Right forelimb (tissue), 1 donor: ENCODE results near the gene ACAD11.

Source experiments
- DNase-seq: peaks from one replicate; pipeline ENCODE4 v3.0.0-alpha.2; 2018

ACAD11 gene

DNA sequence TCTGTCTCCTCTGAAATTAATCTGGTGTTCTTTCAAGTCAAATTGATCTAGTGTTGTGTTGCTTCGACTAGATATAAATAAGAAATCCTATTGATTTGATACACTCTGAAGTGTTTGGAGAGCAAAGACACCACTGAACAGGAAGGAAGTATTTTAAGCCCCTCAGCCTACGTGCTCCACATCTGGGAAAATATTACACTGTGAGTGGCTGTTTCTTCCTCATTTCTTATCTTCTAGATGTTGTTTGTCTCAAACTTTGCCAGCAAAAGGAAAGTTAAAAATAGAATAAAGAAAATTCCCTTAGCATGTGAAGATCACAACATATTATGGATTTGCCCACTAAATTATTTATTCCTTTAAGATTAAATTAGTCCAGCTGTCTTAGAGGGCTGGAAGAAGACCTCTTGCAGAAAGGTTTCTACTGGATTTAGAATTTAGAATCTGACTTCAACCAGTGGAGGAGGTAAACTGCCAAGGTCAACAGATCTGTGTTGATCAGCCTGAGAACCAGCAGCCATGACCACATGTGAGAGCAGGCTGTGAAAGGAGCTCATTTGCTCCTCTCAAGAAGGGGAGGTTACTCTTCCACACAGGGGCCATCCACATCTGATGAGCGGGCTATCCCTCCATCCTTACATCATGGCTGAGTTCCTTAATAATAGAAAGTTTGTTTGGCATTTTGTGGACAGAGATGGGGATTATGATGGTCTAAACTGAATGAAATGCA is 108.9 kb downstream of the ACAD11 start:
- DNase-seq, result no peak

DNA sequence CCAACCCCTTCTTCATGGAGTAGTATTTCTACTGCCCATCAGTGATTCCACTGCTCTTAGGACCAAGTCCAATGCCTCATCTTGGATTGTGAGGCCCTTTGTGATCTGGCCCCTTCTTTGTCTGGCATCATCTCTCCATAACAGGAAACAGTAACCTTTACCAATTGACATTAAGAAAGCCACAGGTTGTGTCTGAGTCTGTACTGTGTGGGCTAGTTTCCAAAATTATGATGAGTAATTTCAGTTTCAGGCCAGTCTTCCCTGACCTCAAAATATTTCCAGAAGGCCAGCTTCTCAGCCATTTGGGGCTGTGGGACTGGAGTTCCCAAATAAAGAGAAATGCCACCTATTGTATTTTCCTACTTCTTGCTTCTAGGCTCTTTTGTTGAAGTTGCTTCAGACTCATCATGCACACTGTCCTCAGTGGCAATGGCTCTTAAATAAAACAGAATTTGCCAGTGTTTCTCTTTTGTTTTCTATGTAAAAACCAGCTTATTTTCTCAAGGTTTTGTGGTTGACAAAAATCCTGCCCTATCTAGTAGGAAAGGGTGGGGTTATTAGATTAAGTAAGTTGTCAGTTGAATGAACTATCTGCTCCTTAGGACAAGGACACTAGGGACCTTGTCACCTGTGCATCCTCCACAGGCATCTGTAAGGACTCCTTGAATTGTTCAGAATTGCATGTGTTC is 109.6 kb downstream of the ACAD11 start:
- no peak for DNase-seq

DNA sequence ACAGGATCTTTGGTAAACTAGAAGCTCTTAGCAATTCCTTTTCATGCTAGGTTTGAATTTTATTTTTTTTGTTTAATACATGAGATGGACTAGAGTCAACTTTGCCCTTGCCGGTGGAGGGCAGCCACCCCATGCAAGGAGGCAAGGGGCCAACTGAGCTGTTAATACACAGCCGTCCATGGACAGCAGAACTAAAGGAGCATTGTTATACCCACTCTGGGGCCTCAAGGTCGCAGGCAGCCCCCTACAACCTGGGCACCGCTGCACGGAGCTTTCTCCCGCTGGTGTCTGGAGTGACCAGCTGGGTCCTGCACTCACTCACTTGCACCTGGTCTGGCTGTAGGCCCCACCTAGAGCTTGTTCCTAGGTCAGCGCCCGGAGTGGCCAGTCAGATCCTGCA is 110.4 kb downstream of the ACAD11 start:
- DNase-seq, result no peak

DNA sequence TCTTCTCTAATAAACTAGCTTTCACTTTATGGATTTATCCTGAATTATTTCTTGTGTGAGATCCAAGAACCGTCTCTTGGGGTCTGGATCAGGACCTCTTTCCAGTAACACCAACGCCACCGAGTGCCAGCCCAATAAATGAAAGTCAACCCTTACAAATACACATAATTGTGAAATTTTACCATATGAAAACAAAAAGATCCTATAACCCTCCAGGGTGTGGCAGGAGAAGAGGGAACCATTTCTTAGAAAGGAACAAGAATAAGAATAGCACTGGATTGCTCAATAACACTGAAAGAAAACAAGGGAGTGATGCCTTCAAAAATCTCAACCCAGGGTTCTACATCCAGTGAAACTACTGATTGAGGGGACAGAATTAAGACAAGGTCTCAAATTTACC is 114.1 kb downstream of the ACAD11 start:
- DNase-seq, result no peak

DNA sequence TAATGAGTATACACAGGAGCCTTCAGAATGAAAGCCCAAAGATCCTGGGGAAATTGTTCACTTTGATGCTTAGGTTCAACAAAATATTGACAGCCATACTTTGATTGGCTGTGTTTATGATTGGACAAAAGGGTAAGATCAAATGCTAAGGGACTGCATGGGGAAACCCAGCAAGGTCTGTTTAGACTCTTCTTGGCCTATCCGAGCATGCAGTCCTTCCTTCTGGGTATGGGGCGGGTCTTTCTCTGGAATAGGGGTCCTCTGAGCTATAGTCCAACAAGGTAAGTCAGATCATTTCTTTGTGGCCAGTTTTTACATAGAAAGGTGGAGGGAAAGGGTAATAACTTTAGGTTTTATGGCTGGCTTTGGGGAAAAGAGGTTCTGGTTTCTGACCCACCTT is 115.5 kb downstream of the ACAD11 start:
- no peak for DNase-seq

DNA sequence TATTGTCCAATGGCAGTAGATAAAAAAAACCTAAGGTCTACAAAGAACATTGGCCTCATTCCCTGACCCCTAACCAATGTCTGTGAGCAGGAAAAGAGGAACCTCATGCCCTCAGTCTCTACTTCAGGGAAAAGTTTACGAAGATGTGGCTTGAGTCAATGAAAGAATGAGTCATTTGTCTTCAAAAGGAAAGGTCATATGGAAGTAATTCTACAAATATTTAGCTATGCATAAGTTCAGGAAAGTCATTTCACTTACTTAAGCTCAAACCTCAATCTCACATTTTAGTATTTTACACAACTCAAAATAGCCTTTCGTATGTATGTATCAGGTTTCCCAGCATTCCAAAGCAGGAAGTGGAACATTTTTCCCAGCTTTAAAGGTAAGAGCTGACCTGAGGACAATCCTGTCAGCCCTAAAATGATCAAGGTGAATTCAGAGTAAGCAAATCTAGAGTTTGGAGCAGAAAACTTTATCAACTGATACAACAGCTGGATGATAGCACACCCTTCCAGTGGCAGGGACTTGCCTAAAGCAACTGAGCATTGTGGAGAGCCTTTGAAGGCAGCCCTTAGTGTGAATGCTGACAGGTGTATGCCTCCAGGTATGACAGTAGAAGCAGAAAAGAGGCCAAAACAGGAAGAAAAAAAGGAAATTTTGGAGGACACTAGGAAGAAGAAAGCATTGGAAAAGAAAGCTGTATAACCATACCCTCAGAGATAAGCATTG is 116.4 kb downstream of the ACAD11 start:
- DNase-seq, result no peak

DNA sequence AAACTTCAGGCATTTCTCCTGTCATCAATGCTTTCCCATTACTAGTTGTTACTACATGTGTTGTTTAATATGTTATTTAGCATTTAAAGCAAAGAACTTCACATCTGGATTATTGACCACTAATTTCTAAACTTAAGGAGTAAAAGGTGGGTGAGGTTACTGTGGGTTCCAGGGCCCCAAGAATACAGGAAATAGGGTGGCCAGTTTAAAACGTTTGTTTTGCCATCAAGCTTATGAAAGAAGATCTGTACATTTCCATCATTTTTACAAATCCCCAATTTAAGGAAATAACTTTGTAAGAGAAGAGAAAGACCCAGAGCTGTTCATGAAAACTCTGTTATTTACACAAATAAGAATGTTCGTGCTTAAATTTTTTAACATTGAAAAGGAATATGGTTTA is 117.0 kb downstream of the ACAD11 start:
- no peak for DNase-seq

DNA sequence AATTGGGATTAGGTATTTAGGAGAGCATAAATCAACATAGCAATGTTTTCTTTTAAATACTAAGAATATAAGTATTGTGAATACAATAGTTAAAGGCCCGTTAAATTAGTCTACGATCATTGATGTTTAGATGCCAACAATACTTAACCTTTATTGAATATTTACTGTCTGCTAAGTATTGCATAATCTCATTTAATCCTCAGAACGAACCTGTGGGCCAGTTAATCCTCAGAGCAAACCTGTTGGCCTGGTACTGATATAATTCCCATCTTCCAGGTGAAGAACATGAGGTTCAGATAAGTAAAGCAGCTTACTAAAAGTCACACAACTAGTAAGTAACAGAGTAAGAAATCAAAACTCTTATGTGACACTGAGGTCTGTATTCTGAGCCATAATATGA is 119.9 kb downstream of the ACAD11 start:
- DNase-seq, result no peak

DNA sequence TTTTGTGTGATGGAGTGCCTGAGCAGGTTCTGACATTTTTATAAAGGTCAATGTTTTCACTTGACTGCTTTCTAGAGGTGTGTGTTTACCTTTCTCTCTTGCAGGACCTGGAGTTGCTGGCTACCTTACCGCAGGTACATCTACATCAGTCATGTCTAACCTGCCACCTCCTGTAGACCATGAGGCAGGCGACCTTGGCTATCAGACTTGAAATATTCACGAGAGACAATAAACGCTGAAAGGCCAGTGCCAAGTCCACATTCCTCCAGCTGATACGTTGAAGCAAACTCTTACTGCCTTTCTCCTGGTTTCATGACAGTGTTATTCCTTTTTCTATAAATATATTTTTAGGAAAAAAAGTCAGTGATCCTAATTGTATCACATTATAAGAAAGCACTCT is 121.5 kb downstream of the ACAD11 start:
- no peak for DNase-seq

DNA sequence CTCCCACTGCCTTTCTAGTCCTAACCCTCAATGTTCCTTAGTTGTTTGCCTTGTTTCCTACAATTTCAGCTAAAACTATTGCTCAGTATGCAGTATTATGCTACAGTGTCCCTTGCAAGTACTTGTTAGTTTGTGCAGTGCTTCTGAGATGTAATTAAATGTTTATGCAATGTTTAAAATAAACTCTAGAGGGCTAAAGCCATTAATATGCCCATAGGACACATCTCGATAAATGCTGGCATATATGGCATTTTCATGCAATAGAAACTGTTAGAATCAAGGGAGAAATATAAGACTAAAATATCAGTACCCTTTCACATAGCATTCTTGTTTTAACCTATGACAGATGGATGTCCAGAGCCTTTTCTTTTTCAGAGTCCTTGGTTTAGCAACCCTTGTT is 122.3 kb downstream of the ACAD11 start:
- DNase-seq, result no peak

DNA sequence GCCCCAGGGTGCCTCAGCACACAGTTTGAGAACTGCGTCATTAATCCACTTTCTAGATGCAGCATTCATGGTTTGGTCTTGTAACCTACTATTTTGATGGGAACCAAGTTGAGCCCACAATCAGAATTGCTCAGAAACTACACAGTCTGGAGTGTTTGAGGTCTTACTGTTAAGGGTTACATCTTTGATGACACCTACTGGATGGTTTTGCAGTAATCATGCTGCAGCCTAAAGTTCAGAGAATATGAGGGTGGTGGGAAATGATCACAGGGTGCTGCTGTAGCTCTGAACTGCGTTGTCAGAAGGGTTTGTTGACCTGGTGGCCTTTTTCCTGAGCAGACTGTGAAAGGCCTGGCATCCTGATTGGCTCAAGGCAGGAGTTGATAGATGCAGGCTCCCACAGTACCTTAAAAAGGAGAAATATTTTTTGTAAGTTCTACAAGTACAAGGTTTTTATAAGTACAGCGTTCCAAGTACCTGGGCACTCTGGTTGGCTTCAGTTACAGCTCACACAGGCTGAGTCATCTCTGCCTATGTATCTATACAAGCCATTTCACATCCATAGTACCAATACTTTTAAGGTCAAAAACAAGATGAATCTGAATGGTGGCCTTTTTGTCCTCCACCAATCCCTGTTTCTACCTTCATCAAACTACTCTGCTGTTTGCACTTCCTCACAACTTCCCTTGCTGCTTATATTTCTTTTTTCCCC is 123.0 kb downstream of the ACAD11 start:
- DNase-seq, result no peak

DNA sequence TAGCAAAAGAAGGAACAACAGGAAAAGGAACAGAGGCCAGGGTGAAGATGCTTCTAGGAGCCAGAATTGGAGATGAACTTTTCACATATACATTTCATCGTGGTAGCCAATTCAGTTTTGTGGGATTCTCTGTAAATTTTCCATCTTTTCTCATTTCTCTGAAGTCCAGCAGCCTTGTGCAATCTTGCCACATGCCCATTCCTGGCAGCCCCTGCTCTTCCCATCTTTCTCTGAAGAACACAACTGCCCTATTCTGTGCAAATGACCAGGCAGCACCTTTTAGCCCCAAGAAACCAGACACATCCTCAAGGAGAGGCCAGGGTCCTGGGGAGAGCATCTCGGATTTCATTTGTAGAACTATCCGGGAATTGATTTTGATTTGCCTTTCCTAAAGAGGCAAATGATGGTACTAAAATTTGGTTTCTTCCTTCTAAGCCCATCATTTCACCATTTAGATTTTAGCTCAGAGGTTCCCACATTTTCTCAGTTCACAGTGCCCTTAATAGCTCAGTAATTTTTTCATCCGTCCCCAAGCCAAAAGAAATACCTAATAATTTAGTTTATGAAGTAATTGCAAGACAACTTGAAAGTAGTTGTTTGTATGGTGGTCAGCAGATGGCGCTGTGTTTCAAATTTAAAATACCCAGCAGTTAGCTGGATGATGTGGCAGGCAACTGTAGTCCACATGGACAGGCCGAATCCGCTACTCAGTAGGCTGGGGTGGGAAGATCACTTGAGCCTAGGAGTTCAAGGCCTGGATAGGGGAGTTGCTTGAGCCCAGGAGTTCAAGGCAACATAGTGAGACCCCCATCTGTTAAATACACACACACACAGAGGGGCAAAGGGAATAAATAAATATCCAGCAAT is 123.8 kb downstream of the ACAD11 start:
- peak; percentile 58 for DNase-seq

DNA sequence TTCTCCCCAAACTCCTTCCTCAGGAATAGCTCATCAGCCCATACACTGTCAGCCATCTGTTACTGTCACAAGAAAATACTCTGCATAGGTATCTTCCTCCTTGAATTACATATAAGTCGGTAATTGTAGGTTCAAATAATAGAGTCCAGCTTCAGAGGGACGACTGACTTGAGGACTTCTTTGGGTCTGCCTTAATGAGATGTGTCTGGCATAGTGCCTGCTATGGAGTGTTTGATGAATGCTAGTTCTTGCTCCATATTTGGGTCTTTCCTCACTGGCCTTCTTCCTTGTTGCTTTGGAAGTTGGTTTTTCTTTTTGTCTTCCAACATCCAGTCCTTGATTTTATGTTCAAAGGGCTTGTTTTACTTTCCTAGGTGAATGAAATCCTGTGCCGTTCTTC is 129.0 kb downstream of the ACAD11 start:
- no peak for DNase-seq

DNA sequence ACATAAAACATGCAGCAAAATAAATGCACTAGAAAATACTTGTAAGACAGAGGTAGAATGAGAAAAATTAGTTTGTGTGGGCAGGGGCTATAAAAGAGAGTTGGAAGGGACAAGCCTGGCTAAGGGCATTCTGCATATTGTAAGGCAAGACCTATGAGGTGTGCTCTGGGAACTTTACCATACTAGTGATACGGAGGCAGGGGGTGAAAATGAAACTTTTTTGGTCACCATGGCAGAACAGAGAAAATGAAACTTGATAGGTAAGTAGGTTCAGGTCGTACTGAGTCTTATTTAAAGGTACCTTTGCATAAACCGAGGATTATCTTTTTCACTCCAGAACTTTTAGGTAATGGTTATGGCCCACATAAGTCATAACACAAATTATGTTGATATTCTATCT is 137.3 kb downstream of the ACAD11 start:
- DNase-seq, result no peak

DNA sequence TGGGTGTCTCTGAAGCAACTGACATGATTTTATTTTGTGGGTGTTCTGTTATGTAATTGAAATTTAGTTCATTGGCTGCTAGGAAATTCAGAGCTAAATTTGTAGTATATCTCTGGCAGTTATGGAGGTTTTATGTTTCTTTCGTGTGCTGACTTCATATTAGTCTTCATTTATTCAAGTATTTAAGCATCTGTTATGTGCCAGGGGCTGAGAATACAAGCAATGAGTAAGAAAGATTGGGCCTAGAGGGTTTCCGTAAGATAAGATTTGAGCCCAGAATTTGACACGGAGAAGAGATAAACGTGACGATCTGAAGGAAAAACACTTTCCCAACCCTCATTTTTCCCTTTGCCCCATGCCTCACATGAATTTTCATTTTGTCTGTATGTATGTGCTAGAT is 137.7 kb downstream of the ACAD11 start:
- DNase-seq, result no peak

DNA sequence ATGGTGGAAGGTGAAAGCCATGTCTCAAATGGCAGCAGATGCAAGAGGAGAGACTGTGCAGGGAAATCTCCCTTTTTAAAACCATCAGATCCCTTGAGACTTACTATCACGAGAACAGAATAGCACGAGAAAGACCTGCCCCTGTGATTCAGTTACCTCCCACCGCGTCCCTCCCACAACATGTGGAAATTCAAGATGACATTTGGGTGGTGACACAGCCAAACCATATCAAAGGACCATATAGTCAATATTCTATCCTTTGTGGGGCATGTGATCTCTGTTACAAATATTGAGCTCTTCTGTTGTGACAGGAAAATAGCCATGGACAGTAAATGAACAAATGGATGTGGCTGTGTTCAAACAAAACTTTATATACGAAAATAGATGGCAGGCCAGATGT is 139.7 kb downstream of the ACAD11 start:
- no peak for DNase-seq

DNA sequence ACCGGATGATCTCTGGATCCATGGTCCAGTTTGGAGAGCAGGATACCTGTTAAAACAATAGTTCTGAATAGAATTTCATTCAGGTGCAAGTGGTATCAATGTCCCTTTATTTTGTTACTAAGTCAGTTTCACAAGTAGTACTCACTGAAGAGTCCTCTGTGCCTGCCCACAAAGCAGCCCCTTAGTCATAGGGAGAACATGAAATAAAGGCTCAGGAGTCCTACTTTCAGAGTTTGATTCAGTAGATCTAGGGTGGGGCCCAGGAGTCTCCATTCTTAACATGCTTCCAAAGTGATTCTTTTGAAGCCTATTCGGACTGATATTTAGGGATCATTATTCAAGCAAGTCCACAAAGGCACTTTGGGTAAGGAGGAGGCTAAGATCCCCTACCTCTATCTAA is 142.3 kb downstream of the ACAD11 start:
- DNase-seq, result no peak

DNA sequence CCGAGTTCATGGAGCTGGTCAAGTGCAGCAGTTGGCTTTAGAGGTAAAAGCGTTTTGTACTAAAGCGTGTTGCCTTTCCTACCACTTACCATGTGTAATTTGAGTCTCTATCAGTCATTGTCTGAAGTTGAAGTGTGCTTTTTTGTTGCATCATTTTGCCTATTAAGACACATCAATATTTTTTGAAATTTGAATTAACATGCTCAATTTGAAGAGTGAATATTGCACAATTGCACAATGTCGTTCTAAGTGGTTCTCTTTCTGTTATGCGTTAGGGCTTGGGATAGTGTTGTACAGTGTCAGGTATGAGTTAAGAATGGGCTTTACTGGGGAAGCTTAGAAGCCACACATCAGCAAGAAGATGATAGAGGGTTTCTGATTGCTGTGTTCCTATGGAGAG is 146.6 kb downstream of the ACAD11 start:
- no peak for DNase-seq

DNA sequence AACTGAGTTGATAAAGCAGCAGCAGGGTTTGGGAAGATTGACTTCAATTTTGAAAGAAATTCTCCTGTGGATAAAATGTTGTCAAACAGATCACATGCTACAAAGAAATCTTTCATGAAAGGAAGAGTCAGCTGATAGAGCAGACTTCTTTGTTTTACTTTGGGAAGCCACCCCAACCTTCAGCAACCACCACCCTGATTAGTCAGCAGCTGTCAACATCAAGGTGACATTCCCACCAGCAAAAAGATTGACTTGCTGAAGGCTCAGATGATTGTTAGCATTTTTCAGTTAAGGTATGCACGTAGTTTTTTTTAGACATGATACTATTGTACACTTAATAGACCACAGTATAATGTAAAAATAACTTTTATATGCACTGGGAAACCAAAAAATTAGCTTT is 150.1 kb downstream of the ACAD11 start:
- DNase-seq, result no peak

DNA sequence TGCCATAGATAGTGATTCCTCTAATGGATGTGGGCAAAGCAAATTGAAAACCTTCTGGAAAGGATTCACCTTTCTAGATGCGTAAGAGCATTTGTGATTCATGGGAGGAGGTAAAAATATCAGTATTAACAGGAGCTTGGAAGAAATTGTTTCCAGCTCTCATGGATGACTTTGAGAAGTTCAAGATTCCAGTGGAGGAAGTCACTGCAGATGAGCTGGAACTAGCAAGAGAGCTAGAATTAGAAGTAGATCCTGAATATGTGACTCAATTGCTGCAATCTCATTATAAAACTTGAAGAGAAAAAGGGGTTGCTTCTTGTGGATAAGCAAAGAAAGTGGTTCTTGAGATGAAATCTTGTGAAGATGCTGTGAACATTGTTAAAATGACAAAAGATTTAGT is 150.5 kb downstream of the ACAD11 start:
- DNase-seq, result no peak
